Fibroblast of skin of right quadriceps (primary cell): Measurements from ENCODE around the gene KNOP1.
A peak's percentile ranks its signal among the peaks of the same experiment; 100 is the strongest.

ENCODE experiments used
- DNase-seq: peaks from one replicate; pipeline ENCODE4 v3.0.0-alpha.2; 2013

Gene KNOP1

GRCh38 chr16:19717741-19718623, at the start of gene KNOP1, which contains the start of gene IQCK:
KNOP1 (minus strand) TSS chr16:19718227; CDS start chr16:19715035, 3,192 bp downstream.
IQCK (plus strand) TSS chr16:19718271; CDS start chr16:19718307, 36 bp downstream.
- DNase-seq = peak; percentile 84

- no peak for DNase-seq
Measured at GRCh38 chr16:19767497-19767896, 49.5 kb upstream of the KNOP1 start.

GRCh38 chr16:19766988-19767387, 49.0 kb upstream of the KNOP1 start:
- no peak for DNase-seq

- no peak for DNase-seq
Measured at GRCh38 chr16:19766554-19766884, 48.5 kb upstream of the KNOP1 start.

GRCh38 chr16:19765860-19766553, 48.0 kb upstream of the KNOP1 start:
- no peak for DNase-seq

- DNase-seq = no peak
Measured at GRCh38 chr16:19760356-19761060, 42.5 kb upstream of the KNOP1 start.

- no peak for DNase-seq
Measured at GRCh38 chr16:19757762-19758595, 40.0 kb upstream of the KNOP1 start.

GRCh38 chr16:19757026-19757425, 39.0 kb upstream of the KNOP1 start:
- DNase-seq = no peak

GRCh38 chr16:19755268-19755667, 37.2 kb upstream of the KNOP1 start:
- no peak for DNase-seq

GRCh38 chr16:19754644-19755036, 36.6 kb upstream of the KNOP1 start:
- DNase-seq = no peak

- peak; percentile 7 for DNase-seq
Measured at GRCh38 chr16:19753815-19754643, 36.0 kb upstream of the KNOP1 start.

GRCh38 chr16:19751478-19752385, 33.7 kb upstream of the KNOP1 start:
- DNase-seq = no peak

- no peak for DNase-seq
Measured at GRCh38 chr16:19749571-19750080, 31.6 kb upstream of the KNOP1 start.

- no peak for DNase-seq
Measured at GRCh38 chr16:19748389-19749168, 30.6 kb upstream of the KNOP1 start.

GRCh38 chr16:19746561-19746960, 28.5 kb upstream of the KNOP1 start:
- no peak for DNase-seq

GRCh38 chr16:19745286-19746010, 27.4 kb upstream of the KNOP1 start:
- peak; percentile 17 for DNase-seq

GRCh38 chr16:19744670-19745069, 26.6 kb upstream of the KNOP1 start:
- no peak for DNase-seq

GRCh38 chr16:19743816-19744159, 25.8 kb upstream of the KNOP1 start:
- DNase-seq = no peak

GRCh38 chr16:19741354-19741753, 23.3 kb upstream of the KNOP1 start:
- DNase-seq = no peak
